K562 (cell line): ENCODE measurements around the gene HCST. TPM values are rescaled to one million over a fixed set of nuclear protein-coding genes. Genes with fewer than 3 reads are reported as not detected.

Experiments used
- ATAC-seq: fragments of 200-7000 bp; cut with Tn5 transposase; 3 replicates; pipeline ENCODE4 v1.9.1; 2020; ENCODE audit warnings: moderate library complexity
- BruUV-seq: library from RNA; stranded (reverse); fragments of 400-500 nt; replicated peaks from 2 replicates; lab custom pipeline; 2021; lab: Mats Ljungman, UMichigan
- CTCF ChIA-PET: fragments of 300-600 bp; formaldehyde crosslinking; extraction: SDS; loops from one replicate; lab custom pipeline; 2021; ENCODE audit warnings: low intra/inter-chr PET ratio; lab: Yijun Ruan, JAX
- POLR2A ChIA-PET: fragments of 300-600, 350-650 bp; sonication (Branson Sonifier 250); formaldehyde crosslinking; extraction: SDS; loops from one replicate; lab custom pipeline; 2021; ENCODE audit warnings: antibody characterized with exemption, inconsistent platforms; lab: Yijun Ruan, JAX
- DNase-seq, 4 experiments: peaks; one replicate each; pipeline versions ENCODE4 v3.0.0 to v3.0.0-alpha.2; 2011 to 2018; ENCODE audit warnings: low spot score in 3 of 4, mixed read lengths in 3 of 4; ENCODE audit errors: extremely low read depth in 1 of 4
- FAIRE-seq: peaks from 2 replicates; lab custom pipeline; 2011; peaks lifted over from hg19 to GRCh38; lab: Jason Lieb, UNC
- H2AFZ ChIP-seq: 2 replicates; pipeline ENCODE4 v1.6.0; 2011; ENCODE audit warnings: low read depth, low read length, control low read depth, inconsistent platforms
- H3K27ac ChIP-seq: fragments of 200-600 bp; 3 replicates; pipeline ENCODE4 v1.8.0; 2011; ENCODE audit warnings: low read depth, mild to moderate bottlenecking, control low read depth, inconsistent platforms, low read length, moderate library complexity, mixed read lengths; ENCODE audit errors: extremely low read depth
- H3K27me3 ChIP-seq, 2 experiments: fragments of 300-600 bp in 1 of 2; 2 replicates in 1 of 2; 3 replicates in 1 of 2; pipeline versions ENCODE4 v1.6.0 to v1.8.0; 2011; ENCODE audit warnings: inconsistent platforms in 2 of 2, low read length in 2 of 2, mild to moderate bottlenecking in 1 of 2, mixed read lengths in 1 of 2, moderate library complexity in 1 of 2; ENCODE audit not compliant: control insufficient read depth in 2 of 2, insufficient read depth in 2 of 2
- H3K36me3 ChIP-seq: fragments of 300-600 bp; 3 replicates; pipeline ENCODE4 v1.8.0; 2011; ENCODE audit warnings: mild to moderate bottlenecking, low read length, inconsistent platforms; ENCODE audit not compliant: control insufficient read depth, insufficient read depth
- H3K4me1 ChIP-seq, 2 experiments: fragments of 200-600 bp in 1 of 2; replicated peaks in 1 of 2; 2 replicates in 1 of 2; 3 replicates in 1 of 2; pipeline versions ENCODE4 v1.5.1 to v1.8.0; 2011; ENCODE audit warnings: inconsistent platforms in 2 of 2, low read length in 2 of 2, mild to moderate bottlenecking in 1 of 2, mixed read lengths in 1 of 2, moderate library complexity in 1 of 2; ENCODE audit not compliant: control insufficient read depth in 2 of 2, insufficient read depth in 2 of 2
- H3K4me2 ChIP-seq: 2 replicates; pipeline ENCODE4 v1.6.1; 2011; ENCODE audit warnings: low read length, control low read depth, inconsistent platforms, mixed read lengths; ENCODE audit not compliant: insufficient read depth
- H3K4me3 ChIP-seq: fragments of 200-600 bp; sonication (generic), shearing (Covaris generic); 2 replicates; pipeline ENCODE4 v1.5.1; 2016; ENCODE audit warnings: control low read depth, inconsistent platforms
- H3K79me2 ChIP-seq: fragments of 200-600 bp; 3 replicates; pipeline ENCODE4 v1.8.0; 2011; ENCODE audit warnings: low read length, inconsistent platforms; ENCODE audit not compliant: control insufficient read depth, insufficient read depth
- H3K9ac ChIP-seq, 2 experiments: 2 replicates each; pipeline versions ENCODE4 v1.6.0 to v1.6.1; 2011; ENCODE audit warnings: low read depth in 2 of 2, low read length in 2 of 2, control low read depth in 1 of 2, inconsistent platforms in 1 of 2, mild to moderate bottlenecking in 1 of 2, mixed read lengths in 1 of 2; ENCODE audit not compliant: insufficient read depth in 1 of 2
- H3K9me1 ChIP-seq: one replicate; pipeline ENCODE4 v1.6.0; 2011; ENCODE audit warnings: inconsistent platforms, mild to moderate bottlenecking, low read length, moderate library complexity; ENCODE audit not compliant: control insufficient read depth, insufficient read depth
- H3K9me3 ChIP-seq: replicated peaks from 2 replicates; pipeline ENCODE4 v1.5.1; 2011; ENCODE audit warnings: low read depth, low read length, inconsistent platforms; ENCODE audit not compliant: control insufficient read depth, insufficient read depth
- H4K20me1 ChIP-seq: replicated peaks from 2 replicates; pipeline ENCODE4 v1.6.1; 2011; ENCODE audit warnings: low read length, inconsistent platforms, mixed read lengths; ENCODE audit not compliant: control insufficient read depth, insufficient read depth
- HDAC1 ChIP-seq, 2 experiments: fragments of 450-650 bp; IDR thresholded peaks; 2 replicates each; pipeline ENCODE4 v1.6.1; 2016 to 2017; ENCODE audit warnings: inconsistent platforms in 1 of 2, mild to moderate bottlenecking in 1 of 2, moderate library complexity in 1 of 2
- NRF1 ChIP-seq, 2 experiments: fragments of 450-650 bp; IDR thresholded peaks in 1 of 2; conservative IDR thresholded peaks in 1 of 2; 2 replicates each; pipeline ENCODE4 v1.6.1; 2014; ENCODE audit warnings: mild to moderate bottlenecking in 2 of 2
- ZC3H4 ChIP-seq: sonication (generic); formaldehyde crosslinking; IDR thresholded peaks from 2 replicates; pipeline ENCODE4 v1.9.0; 2021; ENCODE audit warnings: missing genetic modification reagents, borderline replicate concordance
- ZFP91 ChIP-seq: sonication (generic); formaldehyde crosslinking; IDR thresholded peaks from 2 replicates; pipeline ENCODE4 v1.8.0; 2022; ENCODE audit warnings: mild to moderate bottlenecking, missing genetic modification reagents
- WGBS: fragments of 100-300 bp; shearing (Covaris generic); methylation state at CpG from one replicate; pipeline ENCODE4 v1.1.6; 2016; ENCODE audit warnings: low coverage, mixed read lengths; ENCODE audit not compliant: insufficient coverage; ENCODE audit errors: missing lambda C conversion rate; 5-methylcytosine and 5-hydroxymethylcytosine counted together
- in situ Hi-C: fragments of 300-500 bp; cut with MboI; formaldehyde crosslinking; loops from 4 replicates; pipeline ENCODE4 v1.15.0; 2018; ENCODE audit warnings: inconsistent platforms, mixed read lengths
- intact Hi-C: fragments of 100-400 bp; cut with micrococcal nuclease; formaldehyde crosslinking; loops from 2 replicates; pipeline ENCODE4 v1.14.2; 2022
- polyA plus RNA-seq, 8 experiments: library from polyadenylated mRNA; depleted of rRNA in 4 of 8; stranded (reverse) in 5 of 8; unstranded in 3 of 8; fragments of >200 nt; fragmentation: Nextera tagmentation in 2 of 8; fragmentation: Illumina TruSeq in 1 of 8; extraction: Ambion mirVana in 2 of 8; extraction: Trizol in 1 of 8; gene quantifications; 2 replicates each; pipeline versions ENCODE4 v1.2.1 to v1.2.3, GENCODE V29; 2011 to 2014; ENCODE audit warnings: inconsistent platforms in 1 of 8, missing spikeins in 1 of 8
- total RNA-seq, 7 experiments: library from RNA; depleted of rRNA in 6 of 7; stranded (reverse); fragments of >200 nt in 6 of 7; fragmentation: Illumina TruSeq in 2 of 7; extraction: Trizol in 2 of 7; gene quantifications; 2 replicates each; pipeline versions ENCODE4 v1.2.1 to v1.2.3, GENCODE V29; 2011 to 2021; ENCODE audit warnings: low replicate concordance in 1 of 7

The HCST gene
- total and polyA plus RNA-seq, 9 of the 15 experiments (the other 6 are each of a cell fraction or from before 2014, with no cell fraction given), result 0.29 to 1.9 (median 0.95) TPM; not detected in 2

GRCh38 chr19:35935911-35936737 is 33.8 kb downstream of the HCST start, which contains the start of gene LRFN3:
Gene LRFN3, plus strand, starts transcription at chr19:35936374. Its CDS starts 3,052 bp downstream, at chr19:35939426.
- CTCF ChIA-PET, result no interaction called here
- Histone ChIP-seq H3K79me2 (no peaks in the 10 kb centered on the region), H3K4me1 (peaks cover 2 to 29% of the 10 kb centered on the region in 2 experiments; a peak in 3 of 5 replicates), H3K4me3 (no peak within 1 kb of the TSS)
- TF ChIP-seq ZC3H4 (CRISPR knock-in tag) (no peak), HDAC1 (IDR thresholded peaks at IDR 0.05) (peak in 1 of 2 experiments; percentile 32; a peak in 1 of 4 replicates), ZFP91 (peak; percentile 97), NRF1 (conservative IDR thresholded peaks at IDR 0.05 in 1 of 2, IDR thresholded peaks at IDR 0.05 in 1 of 2) (peak; percentile 35 to 44; a peak in 3 of 4 replicates)
- TF ChIP-seq, all 486 proteins: peak for 3
- Histone ChIP-seq H3K9me1 (no peaks in the 10 kb centered on the region), H3K27me3 (peaks cover 24 to 60% of the 10 kb centered on the region in 2 experiments), H3K9ac (peak within 1 kb of the TSS in 1 of 2 experiments; percentile 17; a peak in 1 of 4 replicates), H3K36me3 (no peaks in the 10 kb centered on the region), H2AFZ (no peak within 1 kb of the TSS), H3K4me2 (peak within 1 kb of the TSS; percentile 51), H4K20me1 (0 out of 2 replicates have a peak, but pooled peaks cover 4% of the 10 kb centered on the region), H3K27ac (no peak within 1 kb of the TSS), H3K9me3 (no peaks in the 10 kb centered on the region)
- no TSS peak for BruUV-seq
- 5% methylated on average over 30 of the region's 68 CpGs for WGBS
- POLR2A ChIA-PET, result interaction anchor here (0.6 to 0.7 kb wide), 2 partner anchors 19 to 194 kb away, joined by 3 read pairs; partner anchors contain the start of gene IGFLR1
- in situ Hi-C loops, result no loop called here
- intact Hi-C loops, result loop anchor here (10.0 kb wide), 1 partner anchor 111 kb away; no protein-coding TSS in a partner anchor
- FAIRE-seq, result no peak
- DNase-seq, result peak; percentile 54 to 75 (median 68)
- no peak for ATAC-seq
